Endothelial cell (in vitro differentiated cells): ENCODE data around the gene GUCA1C. TPM values are rescaled to one million over a fixed set of nuclear protein-coding genes. Genes with fewer than 3 reads are reported as not detected.

Experiments
- DNase-seq: peaks from one replicate; pipeline ENCODE4 v3.0.0; 2021; ENCODE audit warnings: low spot score
- H3K27ac Mint-ChIP-seq: one replicate; pipeline ENCODE4 v1.8.0; 2021; ENCODE audit warnings: mixed read lengths, inconsistent platforms; ENCODE audit not compliant: unreplicated experiment
- H3K27me3 Mint-ChIP-seq: one replicate; pipeline ENCODE4 v1.8.0; 2021; ENCODE audit warnings: mild to moderate bottlenecking, moderate library complexity, mixed read lengths, inconsistent platforms; ENCODE audit not compliant: unreplicated experiment
- H3K36me3 Mint-ChIP-seq: one replicate; pipeline ENCODE4 v1.8.0; 2021; ENCODE audit warnings: mild to moderate bottlenecking, low read depth, mixed read lengths, inconsistent platforms; ENCODE audit not compliant: unreplicated experiment
- H3K4me1 Mint-ChIP-seq: one replicate; pipeline ENCODE4 v1.8.0; 2021; ENCODE audit warnings: mild to moderate bottlenecking, mixed read lengths, inconsistent platforms; ENCODE audit not compliant: unreplicated experiment
- H3K4me3 Mint-ChIP-seq: one replicate; pipeline ENCODE4 v1.8.0; 2021; ENCODE audit warnings: mild to moderate bottlenecking, mixed read lengths, inconsistent platforms; ENCODE audit not compliant: unreplicated experiment
- H3K9me3 Mint-ChIP-seq: one replicate; pipeline ENCODE4 v1.8.0; 2021; ENCODE audit warnings: mixed read lengths, inconsistent platforms; ENCODE audit not compliant: unreplicated experiment
- CTCF ChIP-seq: fragments of 200-600 bp; sonication (generic); IDR thresholded peaks from one replicate; pipeline ENCODE4 v1.5.0; 2021; ENCODE audit warnings: antibody characterized with exemption; ENCODE audit not compliant: unreplicated experiment
- total RNA-seq: library from RNA; stranded (reverse); fragmentation: NEBNext Ultra II Directional; extraction: Animal tissue kit (Norgen Biotek cat#: 25700); gene quantifications from one replicate; pipeline ENCODE4 v1.2.1, GENCODE V29; 2021; ENCODE audit not compliant: unreplicated experiment

GUCA1C gene
- total RNA-seq, 1 donor from 2014 or later, result not detected

GRCh38 chr3:108973019-108973418 lies 19.3 kb upstream of the GUCA1C start:
- H3K27me3 Mint-ChIP-seq, result no peaks in the 10 kb centered on the region
- TF ChIP-seq CTCF, result no peak
- H3K4me1 Mint-ChIP-seq, result peaks cover 6% of the 10 kb centered on the region
- H3K9me3 Mint-ChIP-seq, result no peaks in the 10 kb centered on the region
- H3K4me3 Mint-ChIP-seq, result no peak overlapping the region
- H3K36me3 Mint-ChIP-seq, result no peaks in the 10 kb centered on the region
- no peak overlapping the region for H3K27ac Mint-ChIP-seq
- no peak for DNase-seq

DNA sequence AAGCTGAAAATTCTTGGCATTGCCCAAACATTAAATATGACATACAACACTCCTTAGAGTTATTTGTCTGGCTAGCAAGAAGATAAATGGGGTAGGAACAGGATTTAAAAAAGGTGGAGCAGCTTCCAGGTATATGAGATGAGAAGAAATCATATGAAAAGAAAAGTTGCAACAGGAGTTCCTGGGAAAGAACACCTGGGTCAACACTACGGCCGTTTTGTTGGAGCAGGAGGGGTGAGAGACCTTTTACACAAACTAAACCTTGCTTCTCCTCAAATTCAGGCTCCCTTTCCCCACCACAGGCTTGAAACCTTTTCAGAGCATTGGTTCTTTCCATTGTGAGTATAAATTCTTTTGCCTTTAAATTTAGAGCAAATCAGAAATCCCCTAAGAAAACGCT lies 18.8 kb upstream of the GUCA1C start:
- Mint-ChIP-seq H3K27ac (no peak overlapping the region), H3K9me3 (no peaks in the 10 kb centered on the region), H3K36me3 (no peaks in the 10 kb centered on the region), H3K4me3 (no peak overlapping the region), H3K4me1 (peaks cover 6% of the 10 kb centered on the region), H3K27me3 (no peaks in the 10 kb centered on the region)
- no peak for DNase-seq
- no peak for TF ChIP-seq CTCF

DNA sequence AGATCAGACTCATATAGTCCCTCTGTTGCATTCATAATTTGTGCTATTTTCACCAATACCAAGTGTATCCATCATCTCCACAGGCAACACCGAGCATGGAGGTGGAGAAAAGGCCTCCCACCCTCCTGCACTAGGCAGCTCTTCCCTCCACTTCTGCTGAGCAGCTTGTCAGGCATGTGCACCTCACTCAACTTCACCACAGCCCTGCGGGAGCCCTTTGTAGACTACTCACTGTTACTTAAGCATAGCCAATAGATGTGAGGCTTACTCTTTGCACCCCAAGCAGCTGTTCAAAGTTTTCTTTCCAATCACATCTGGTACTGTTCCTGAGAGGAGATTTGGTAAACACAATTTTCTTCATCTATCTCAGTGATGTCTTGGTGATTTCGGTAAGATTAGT lies 16.9 kb upstream of the GUCA1C start:
- Mint-ChIP-seq H3K27me3 (no peaks in the 10 kb centered on the region), H3K36me3 (no peaks in the 10 kb centered on the region), H3K4me1 (peaks cover 6% of the 10 kb centered on the region), H3K9me3 (no peaks in the 10 kb centered on the region), H3K27ac (no peak overlapping the region), H3K4me3 (no peak overlapping the region)
- no peak for TF ChIP-seq CTCF
- no peak for DNase-seq

GRCh38 chr3:108966773-108967172 lies 13.1 kb upstream of the GUCA1C start:
- no peaks in the 10 kb centered on the region for H3K27me3 Mint-ChIP-seq
- H3K27ac Mint-ChIP-seq, result no peak overlapping the region
- H3K36me3 Mint-ChIP-seq, result no peaks in the 10 kb centered on the region
- H3K9me3 Mint-ChIP-seq, result no peaks in the 10 kb centered on the region
- no peak overlapping the region for H3K4me3 Mint-ChIP-seq
- no peak for DNase-seq
- TF ChIP-seq CTCF, result no peak
- H3K4me1 Mint-ChIP-seq, result peaks cover 6% of the 10 kb centered on the region

- H3K27me3 Mint-ChIP-seq, result no peaks in the 10 kb centered on the region
- no peak for TF ChIP-seq CTCF
- H3K9me3 Mint-ChIP-seq, result no peaks in the 10 kb centered on the region
- no peak for DNase-seq
- H3K36me3 Mint-ChIP-seq, result no peaks in the 10 kb centered on the region
- no peak overlapping the region for H3K27ac Mint-ChIP-seq
- no peak overlapping the region for H3K4me3 Mint-ChIP-seq
- no peaks in the 10 kb centered on the region for H3K4me1 Mint-ChIP-seq
Observed at GRCh38 chr3:108959017-108959416, 5.3 kb upstream of the GUCA1C start.
